ENCODE measurements around the gene DELE1.

The DELE1 gene, protein sequence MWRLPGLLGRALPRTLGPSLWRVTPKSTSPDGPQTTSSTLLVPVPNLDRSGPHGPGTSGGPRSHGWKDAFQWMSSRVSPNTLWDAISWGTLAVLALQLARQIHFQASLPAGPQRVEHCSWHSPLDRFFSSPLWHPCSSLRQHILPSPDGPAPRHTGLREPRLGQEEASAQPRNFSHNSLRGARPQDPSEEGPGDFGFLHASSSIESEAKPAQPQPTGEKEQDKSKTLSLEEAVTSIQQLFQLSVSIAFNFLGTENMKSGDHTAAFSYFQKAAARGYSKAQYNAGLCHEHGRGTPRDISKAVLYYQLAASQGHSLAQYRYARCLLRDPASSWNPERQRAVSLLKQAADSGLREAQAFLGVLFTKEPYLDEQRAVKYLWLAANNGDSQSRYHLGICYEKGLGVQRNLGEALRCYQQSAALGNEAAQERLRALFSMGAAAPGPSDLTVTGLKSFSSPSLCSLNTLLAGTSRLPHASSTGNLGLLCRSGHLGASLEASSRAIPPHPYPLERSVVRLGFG

DNA sequence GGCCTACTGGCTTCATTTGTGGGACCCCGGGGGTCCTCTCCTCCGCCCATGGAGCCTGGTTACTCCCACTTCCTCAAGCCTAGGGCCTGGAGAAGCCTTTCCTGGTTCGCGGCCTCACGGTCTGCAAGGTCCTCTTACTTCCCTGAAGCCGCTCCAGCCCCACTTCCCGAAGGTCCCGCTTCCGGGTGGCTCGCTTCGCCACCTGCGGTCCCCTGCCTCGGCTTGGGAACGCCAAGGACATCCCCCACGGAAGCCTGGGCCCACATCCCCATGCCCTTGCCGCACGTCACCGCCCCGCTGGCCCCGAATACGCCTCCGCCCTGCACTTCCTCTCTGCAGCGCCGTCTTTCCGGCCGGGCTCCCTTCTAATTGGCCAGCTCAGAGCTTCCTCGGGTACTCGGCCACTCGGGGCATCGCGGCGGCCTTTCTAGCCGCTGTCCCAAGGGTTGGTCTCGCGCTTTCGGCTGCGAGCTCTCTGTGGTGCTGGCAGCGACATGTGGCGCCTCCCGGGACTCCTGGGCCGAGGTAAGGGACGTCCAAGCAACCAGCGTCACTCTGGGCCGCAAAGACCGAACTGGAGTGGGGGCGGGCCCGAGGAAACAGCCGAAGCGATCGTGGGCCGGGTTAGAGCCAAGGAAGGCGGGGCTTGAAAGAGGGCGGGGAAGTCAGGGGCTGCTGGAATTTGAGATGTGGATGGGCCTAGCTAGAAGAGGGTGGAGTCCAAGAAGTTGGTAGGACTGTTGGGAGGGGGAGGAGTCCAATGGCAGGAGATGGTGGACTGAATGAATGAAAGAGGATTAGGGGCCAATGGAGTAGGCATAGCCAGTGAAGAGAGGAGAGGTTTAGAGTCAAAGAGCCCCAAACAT lies at the start of gene DELE1:
Gene DELE1 (plus strand): TSS at position 424 of the 866 bp plus-strand sequence. CDS start 71 bp downstream, at position 495.
- peak; percentile 82 to 95 for DNase-seq (ENCODE audit: low read depth in 1 of 2, low spot score in 1 of 2)

DNA sequence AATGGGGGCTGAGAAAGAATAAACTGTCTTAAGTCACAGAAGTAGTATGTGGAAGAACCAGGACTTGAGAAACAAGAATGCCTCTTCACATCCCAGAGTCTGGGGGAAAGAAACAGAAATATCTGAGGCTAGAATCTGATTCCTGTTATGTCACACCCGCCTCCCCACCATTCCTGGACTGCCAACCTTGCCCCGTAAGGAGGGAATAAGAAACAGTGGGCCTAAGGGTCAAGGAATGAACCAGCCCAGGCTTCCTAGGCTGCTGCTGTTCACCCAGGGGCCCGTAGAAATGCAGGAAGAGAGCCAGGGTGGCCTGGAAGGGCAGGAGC lies 49.8 kb upstream of the DELE1 start:
- no peak for DNase-seq (ENCODE audit: low read depth in 1 of 2, low spot score in 1 of 2)

DNA sequence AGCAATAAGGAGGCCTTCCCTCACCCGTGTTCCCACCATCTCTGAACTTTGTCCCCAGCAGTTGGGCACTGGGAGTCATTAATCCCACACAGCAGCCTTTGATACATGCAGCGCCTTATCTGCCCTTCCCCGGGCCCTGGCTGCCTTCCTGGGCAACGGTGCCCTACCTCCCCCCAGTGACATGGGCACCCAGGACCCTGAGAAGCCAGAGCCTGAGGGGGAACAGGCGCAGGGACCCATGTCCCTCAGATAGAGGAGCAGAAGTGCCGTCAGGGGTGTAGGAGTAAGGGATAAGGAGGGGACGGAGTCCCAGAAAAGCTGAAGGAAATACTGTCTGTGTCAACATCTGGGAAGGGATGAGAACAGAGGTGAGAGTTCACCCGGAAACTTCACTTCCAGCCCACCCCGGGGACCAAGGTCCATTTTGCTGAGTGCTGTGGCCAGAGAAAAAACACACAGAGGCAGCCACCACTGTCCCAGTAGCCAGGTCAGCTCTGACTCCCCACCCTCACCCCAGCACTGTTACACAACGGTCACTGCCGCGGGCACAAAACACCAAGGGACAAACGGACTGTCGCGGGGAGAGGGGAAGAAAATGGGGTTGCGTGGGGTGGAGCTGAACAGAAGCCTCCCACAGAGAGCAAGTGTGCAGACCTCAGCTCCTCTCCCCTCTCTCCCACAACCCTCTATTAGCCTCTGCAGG lies 49.3 kb upstream of the DELE1 start:
- no peak for DNase-seq (ENCODE audit: low read depth in 1 of 2, low spot score in 1 of 2)

DNA sequence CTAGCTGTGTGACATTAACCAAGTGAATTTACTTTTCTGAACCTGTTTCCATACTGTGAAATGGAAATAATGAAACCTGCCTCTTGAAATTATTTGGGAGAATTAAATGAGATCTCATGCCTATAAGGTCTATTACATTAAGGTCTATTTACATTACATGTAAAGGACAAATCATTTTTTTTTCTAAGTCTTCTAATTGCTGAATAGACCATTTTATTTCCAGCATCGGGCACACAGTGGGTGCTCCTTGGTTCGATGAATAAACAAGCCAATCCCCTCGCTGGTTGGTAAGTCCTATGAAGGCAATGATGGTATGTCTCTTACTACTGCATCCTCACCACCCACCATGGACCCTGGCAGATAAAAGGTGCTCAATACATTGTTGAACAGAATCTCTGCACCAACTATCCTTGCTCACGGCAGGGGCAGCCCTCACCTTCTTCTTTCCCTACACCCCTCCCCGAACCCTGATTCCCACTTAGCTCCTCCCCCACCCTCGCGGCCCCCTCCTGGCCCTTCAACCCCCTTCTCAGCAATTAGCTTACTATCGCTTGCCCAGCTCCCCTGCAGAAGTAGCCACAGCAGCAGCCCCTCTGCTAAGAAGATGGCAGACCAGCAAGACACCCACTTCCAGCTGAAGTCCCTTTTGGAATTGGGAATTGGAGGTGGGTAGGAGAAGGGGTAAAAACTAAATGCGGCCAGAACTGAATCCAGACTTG lies 48.5 kb upstream of the DELE1 start:
- DNase-seq (ENCODE audit: low read depth in 1 of 2, low spot score in 1 of 2), result no peak

DNA sequence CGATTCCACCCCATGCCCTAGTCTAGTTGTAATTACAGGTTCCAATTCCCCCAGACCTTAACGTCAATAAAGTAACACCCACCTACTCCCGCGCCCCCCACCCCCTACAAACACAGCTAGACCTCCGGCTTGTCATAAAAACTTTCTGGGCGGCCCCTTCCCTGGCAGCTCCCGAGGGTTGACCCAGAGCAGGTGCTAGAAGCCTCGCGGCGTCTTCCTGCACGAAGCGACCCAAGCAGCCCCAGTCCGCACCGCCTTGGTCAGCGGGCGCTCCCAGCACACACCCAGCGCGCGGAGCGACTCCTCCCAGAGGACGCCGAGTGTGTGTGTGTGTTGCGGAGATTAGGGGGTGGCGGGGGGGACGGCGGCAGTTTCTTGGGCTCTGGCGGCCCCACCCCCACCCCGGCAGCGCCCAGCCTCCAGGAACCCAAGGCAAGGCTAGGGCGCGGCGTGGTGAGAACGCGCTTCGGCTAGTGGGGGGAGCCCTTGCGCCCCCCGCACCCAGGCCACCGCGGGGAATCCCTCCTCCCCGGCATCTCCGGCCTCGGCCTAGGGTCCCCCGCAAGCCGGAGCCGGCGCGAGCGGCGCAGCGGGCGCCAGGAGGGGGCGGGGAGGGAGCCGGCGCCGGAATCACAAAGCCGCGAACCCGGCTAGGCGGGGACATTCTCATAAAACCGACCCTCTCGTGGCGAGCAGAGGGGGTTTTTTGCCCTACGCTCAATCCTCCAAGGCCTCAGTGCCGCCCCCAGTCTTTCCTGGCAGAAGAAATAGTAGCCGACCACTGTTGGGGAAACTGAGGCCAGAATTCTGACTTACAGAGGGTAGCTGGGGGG lies 47.7 kb upstream of the DELE1 start:
- DNase-seq (ENCODE audit: low read depth in 1 of 2, low spot score in 1 of 2), result no peak

DNA sequence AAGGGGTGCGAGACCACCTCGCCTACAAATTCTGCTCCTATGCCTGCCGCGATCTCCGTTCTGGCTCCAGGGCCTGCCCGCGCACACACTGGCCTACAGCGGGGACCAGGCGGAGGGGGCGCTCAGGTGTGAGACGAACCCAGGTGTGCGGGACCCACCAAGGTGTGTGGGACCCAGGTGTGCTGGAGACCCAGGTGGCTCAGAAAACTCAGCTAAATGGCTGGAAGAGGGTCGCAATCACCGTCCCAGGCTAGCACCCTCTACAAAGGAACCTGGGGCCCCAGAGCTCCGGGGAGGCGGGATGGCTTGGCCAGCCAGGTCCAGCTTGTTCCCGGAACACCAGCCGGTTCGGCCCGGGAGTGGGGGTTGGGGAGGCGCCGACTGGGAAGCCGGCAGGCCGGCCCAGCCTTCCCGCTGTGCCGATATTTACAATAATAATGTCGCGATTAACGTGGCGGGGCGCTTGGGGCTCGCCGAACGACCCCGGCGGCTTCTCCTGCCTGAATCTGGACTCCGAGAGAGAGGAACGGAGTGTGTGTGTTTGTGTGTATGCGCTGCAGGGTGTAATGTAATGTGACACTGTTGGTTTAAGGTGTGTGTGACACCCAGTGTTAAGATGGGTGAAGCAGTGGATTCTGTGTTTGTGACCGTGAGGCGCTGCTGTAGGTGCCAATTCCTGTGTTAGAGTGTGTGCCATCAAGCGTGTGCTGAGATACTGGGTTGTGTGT lies 46.9 kb upstream of the DELE1 start:
- no peak for DNase-seq (ENCODE audit: low read depth in 1 of 2, low spot score in 1 of 2)

DNA sequence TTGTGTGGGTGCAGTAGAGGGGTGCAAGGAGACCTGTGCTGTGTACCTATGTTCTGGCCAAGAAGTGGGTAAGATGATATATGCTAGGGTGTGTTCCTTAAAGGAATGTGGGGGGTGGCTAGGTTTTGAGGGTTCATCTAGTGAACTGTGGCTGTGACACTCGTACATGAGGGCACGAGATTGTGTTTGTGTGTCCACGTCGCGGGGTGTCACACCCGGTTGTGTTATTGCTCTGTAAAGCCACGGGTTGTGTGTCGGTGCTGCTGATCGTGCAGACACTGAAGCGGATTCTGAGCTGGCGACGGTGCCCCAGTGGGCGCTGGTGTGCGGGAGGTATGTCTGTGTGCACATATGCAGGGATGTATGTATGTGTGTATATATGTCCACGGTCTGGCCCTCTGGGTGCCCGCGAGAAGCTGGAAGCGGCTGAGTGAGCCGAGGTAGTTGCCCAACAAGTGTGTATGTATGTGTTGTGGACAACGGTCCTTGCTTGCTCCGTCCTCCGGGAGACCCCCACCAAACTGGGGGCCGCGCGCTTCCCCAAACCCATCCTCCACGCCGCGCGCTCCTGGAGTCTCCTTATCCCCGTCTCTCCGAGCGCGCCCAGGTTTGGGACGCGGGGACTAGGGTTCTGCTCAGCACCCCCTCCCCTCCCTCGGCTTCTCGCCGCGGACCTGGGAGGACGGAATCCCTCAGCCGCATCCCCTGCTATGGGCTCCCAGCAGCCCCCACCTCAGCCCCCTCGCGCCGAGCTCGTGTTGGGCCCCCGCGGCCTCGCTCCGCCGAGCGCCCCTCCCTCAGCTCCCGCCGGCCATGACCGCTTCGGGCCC lies 46.1 kb upstream of the DELE1 start:
- no peak for DNase-seq (ENCODE audit: low read depth in 1 of 2, low spot score in 1 of 2)

DNA sequence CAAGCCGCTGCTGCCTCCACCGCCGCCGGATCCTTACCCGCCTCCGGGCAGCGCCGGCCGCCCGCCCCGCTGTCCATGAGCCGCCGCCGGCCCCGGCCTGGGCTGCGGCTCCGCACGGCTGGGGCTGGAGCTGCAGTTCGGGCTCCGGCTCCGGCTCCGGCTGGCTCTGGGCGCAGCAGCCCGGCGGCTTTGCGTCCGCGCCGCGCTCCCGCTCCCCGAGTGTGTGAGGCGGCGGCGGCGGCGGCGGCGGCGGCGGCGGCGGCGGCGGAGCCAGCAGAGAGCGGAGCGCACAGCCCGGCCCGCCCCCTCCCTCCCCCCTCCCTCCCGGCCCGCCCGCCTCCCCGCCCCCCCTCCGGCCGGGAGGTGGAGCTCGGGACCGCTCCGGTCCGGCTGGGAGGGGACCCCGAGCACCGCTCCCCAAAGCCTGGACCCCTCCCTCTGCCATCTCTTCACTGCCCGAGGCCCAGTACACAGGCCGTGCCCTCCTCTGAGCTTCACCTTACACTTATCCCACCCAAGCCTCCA lies 45.4 kb upstream of the DELE1 start, which contains the start of gene PCDH1:
Gene PCDH1 (minus strand): TSS at position 225 of the 525 bp plus-strand sequence. CDS start 148 bp downstream, at position 77.
- DNase-seq (ENCODE audit: low read depth in 1 of 2, low spot score in 1 of 2), result no peak

DNA sequence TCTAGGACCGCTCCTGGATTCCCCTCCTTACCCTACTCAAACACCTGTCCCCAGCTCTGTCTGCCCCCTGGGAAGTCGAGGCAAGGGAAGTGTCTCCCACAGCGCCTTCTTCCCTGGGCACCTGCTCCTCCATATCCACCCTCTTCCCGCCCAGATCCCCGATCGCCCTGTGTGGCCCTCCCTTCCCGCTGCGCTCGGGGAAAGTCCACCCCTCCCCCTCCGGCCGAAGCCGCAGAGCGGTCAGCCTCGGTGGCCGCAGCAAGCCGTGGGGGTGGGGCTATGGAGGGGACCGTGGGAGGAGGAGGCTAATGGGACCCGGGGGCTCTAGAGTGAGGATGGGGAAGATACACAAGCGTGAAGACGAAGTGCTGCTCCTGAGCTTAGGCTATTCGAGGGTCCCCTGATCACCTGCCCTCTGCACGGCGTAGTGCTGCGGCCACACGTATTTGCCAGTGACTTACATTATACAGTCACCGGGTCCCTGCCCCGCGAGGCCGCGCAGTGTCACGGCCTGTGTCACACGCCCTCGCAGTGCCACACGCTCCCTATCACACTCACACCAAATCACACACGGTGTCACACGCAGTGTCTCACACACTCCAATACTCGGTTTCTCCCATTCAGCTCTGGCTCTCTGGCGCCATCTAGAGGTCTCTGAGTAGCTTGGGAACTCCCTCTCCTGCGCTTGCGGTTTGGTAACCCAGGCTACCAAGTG lies 44.8 kb upstream of the DELE1 start:
- DNase-seq (ENCODE audit: low read depth in 1 of 2, low spot score in 1 of 2), result peak; percentile 71 to 91

DNA sequence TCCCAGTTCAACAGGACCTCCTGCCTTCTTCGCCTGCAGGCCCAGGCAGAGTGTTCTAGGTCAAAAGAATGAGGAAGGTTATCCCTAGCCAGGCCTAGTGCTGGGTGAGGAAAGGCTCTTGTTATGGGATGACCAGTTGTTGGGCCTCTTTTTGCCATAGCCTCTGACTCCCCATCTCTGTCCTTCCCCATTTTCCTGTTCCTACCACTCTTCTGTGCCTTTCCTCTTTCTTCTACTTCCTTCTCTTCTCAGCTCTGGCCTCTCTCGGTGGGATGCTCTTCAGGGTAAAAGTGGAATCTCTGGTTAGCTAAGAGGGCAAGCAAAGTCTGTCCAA lies 44.3 kb upstream of the DELE1 start:
- no peak for DNase-seq (ENCODE audit: low read depth in 1 of 2, low spot score in 1 of 2)

DNA sequence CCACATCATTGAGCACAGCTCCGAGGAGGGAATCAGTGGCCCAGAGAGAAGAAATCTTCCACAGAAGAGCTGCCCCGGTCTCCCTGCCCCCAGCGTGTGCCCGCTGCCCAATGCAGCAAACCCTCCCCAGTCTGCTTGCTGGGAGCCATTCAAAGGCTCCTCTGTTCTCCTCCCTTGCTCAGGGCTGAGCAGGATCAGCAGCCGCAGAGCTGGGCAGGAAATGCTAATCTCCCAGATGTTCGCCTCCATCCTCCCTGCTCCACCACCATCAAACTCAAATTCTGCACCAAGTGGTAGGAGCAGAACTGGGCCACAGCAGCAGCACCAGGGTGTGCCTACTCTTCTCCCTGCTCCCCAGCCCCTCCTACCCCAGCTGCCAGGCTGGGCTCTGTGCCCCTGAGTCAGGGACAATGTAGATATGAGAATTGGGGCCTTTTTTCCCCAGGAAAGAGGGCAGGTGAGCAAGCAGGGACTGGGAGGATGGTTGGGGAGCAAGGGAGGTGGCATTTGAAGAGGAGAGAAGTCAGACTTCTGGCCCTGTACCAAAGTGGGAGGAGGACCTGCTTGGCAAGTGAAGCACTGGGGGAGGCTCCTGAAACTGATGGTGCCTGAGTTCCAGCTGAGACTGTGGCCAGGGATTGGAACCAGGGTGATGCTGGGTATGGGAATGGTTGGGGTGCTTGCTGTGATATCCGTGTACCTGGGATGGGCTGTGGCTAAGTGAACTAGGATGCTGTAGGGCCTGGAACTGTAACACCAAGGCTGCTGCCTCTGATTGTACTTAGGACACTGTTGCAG lies 43.5 kb upstream of the DELE1 start:
- no peak for DNase-seq (ENCODE audit: low read depth in 1 of 2, low spot score in 1 of 2)

DNA sequence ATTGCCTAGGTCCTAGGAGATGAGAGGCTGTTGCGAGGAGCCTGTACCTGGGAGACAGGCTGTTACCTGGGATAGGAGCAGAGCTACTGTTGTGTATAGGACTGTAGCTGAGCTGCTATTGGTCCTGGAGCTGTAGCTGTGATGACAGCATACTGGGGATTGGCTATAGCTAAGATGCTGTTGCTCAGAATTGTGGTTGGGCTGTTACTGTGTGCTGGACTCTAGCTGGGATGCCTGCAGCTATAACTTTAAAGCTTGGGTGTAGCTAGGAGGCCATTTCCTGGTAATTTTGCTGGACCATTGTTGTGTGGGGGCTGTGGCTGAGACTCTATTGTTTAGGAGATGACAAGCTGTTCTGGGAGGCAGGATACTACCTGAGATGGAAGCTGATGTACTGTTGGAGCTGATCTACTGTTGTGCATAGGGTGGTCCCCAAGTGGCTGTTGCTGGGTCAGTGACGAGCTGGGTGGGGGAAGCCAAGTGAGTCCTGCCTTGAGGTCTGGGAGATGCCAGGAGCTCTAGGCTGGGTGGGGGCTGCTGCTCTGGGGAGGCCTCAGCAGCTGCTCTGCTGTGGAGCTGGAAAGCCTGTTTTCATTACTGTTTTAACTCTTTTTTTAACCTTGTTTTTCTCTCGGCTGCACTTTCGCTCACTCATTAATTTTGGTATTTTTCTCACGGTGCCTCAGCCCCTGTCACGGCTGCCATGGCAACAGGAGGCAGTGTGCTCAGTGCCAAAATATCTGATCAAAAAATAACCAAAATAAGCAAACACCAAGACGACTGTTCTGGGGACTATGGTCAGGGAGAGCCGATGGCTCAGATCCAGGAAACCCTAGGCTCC lies 42.5 kb upstream of the DELE1 start:
- no peak for DNase-seq (ENCODE audit: low read depth in 1 of 2, low spot score in 1 of 2)

DNA sequence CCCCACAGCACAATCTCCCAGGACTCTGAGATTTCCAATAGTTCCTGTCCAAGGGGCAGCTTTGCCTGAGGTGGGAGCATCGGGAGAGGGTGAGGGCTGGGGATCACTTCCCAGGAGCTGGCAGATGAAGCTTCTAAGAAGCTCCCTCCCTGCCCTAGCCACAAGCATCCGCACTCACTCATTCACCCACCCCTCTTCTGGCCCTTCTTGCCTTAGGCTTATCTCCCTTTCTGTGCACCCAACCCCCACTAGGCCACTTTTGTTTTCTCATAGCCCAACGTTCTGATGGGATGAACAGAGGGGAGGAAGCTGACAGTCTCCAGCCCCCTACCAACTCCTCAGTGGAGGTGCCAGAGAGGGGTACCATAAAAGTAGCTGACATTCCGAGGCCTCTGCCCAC lies 41.8 kb upstream of the DELE1 start:
- DNase-seq (ENCODE audit: low read depth in 1 of 2, low spot score in 1 of 2), result no peak

DNA sequence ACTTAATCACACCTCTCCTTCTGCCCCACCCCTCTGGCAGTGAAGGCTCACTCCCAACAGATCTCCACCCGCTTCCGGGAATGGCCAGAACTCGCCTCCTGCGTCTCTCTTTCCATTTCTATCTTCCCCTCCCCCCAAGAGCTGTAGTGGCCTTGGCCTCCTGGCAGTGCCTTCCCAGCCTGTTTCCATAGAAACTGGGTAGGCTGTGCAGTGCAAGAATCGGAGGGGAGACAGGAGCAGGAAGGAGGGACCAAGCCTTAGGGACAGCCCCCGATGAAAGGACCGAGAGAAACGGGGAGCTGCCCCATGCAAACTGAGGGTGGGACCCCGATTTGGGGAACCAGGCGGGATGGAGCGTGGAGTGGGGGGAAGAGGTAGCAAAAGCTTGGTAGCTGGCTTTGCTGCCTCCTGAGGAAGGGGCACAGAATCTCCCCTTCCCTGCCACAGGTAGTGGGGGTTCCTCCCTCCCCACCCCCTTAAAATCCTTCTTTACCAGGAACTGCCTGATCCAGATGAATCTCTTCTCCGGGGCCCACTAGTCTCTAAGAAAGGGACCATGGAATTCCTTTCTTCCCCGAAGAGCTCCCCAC lies 41.0 kb upstream of the DELE1 start:
- DNase-seq (ENCODE audit: low read depth in 1 of 2, low spot score in 1 of 2), result no peak

DNA sequence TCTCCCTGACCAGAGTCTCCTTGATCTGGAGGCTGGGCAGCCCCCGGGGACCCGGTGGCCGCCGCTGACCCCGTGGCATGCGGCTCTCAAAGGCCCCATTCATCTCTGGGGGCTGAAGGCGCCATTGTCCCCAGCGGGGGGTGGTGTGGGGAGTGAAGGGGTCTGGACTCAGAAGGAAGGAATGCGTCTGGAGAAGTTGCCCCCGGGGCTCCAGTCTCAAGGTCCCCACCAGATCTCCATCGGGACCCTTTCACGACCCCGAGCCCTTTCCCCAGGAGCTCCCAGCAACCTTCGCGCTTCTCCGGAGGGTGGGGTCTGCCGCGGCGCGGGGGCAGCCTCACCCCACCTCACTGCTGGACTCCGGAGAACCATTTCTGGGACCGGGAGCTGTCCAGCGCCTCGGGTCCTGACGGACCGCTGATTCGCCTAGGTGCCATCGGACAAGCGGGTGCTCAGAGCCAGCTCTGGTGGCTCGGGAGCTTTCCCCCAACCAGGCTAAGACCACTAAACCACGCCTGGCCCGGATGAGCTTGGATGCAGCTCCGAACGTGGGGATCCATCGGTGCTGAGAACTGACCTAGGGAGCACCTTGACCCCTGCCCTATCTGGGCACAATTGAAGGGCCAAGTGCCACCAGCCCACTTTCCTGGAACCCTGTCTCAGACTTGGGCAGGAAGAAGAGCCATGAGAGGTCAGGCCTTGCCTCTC lies 40.3 kb upstream of the DELE1 start:
- no peak for DNase-seq (ENCODE audit: low read depth in 1 of 2, low spot score in 1 of 2)

Data from activated CD4-positive, alpha-beta T cell treated with anti-CD3 and anti-CD28 coated beads, Interleukin-2, amount 50 U/mL, for 24 hours (primary cell).